ENCODE results near the gene MAP3K10. TPM values are rescaled to one million over a fixed set of nuclear protein-coding genes. Genes with fewer than 3 reads are reported as not detected.

Gene MAP3K10
- polyA plus RNA-seq, 1 donor from 2014 or later = 18.3 TPM

GRCh38 chr19:40249201-40249600, 58.0 kb downstream of the MAP3K10 start:
- Histone ChIP-seq H3K9me3 (ENCODE audit: low read length) (no peaks in the 10 kb centered on the region), H3K9me2 (ENCODE audit: insufficient read depth, low read length) (no peaks in the 10 kb centered on the region), H4K20me1 (ENCODE audit: insufficient read depth) (no peaks in the 10 kb centered on the region), H3K27me3 (ENCODE audit: insufficient read depth, low read depth, low read length) (no peaks in the 10 kb centered on the region), H3K4me2 (ENCODE audit: low read length) (no peak overlapping the region), H3K79me2 (replicated peaks; ENCODE audit: insufficient read depth, low read length) (no peaks in the 10 kb centered on the region), H3F3A (ENCODE audit: insufficient read depth, low read length, poor library complexity, severe bottlenecking) (no peaks in the 10 kb centered on the region), H3K9ac (ENCODE audit: low read length) (no peak overlapping the region), H3K36me3 (ENCODE audit: insufficient read depth, low read length) (no peaks in the 10 kb centered on the region), H3K4me3 (ENCODE audit: low read length) (no peak overlapping the region), H3K27ac (ENCODE audit: low read length) (no peak overlapping the region), H2AFZ (ENCODE audit: low read depth, low read length) (no peak overlapping the region)
- no peak for TF ChIP-seq MXI1 (conservative IDR thresholded peaks at IDR 0.05; ENCODE audit: poor library complexity, severe bottlenecking)
- no peak for TF ChIP-seq EP300 (conservative IDR thresholded peaks at IDR 0.05; ENCODE audit: poor library complexity, severe bottlenecking)
- TF ChIP-seq REST (IDR thresholded peaks at IDR 0.05; ENCODE audit: borderline replicate concordance) = no peak
- TF ChIP-seq POLR2AphosphoS5 (IDR thresholded peaks at IDR 0.05) = no peak
- TF ChIP-seq SMC3 (conservative IDR thresholded peaks at IDR 0.05; ENCODE audit: poor library complexity) = no peak
- TF ChIP-seq TAF1 (IDR thresholded peaks at IDR 0.05; ENCODE audit: low read depth) = no peak
- TF ChIP-seq EZH2 (IDR thresholded peaks at IDR 0.05; ENCODE audit: borderline replicate concordance, insufficient read depth, low read length, poor library complexity, severe bottlenecking) = no peak
- TF ChIP-seq RAD21 (conservative IDR thresholded peaks at IDR 0.05) = no peak
- no peak for TF ChIP-seq CTCF (IDR thresholded peaks at IDR 0.05; ENCODE audit: poor library complexity, severe bottlenecking)

GRCh38 chr19:40249781-40250180, 58.6 kb downstream of the MAP3K10 start:
- H3K27me3 ChIP-seq (ENCODE audit: insufficient read depth, low read depth, low read length) = no peaks in the 10 kb centered on the region
- TF ChIP-seq REST (IDR thresholded peaks at IDR 0.05; ENCODE audit: borderline replicate concordance) = no peak
- TF ChIP-seq CTCF (IDR thresholded peaks at IDR 0.05; ENCODE audit: poor library complexity, severe bottlenecking) = no peak
- no peak for TF ChIP-seq MXI1 (conservative IDR thresholded peaks at IDR 0.05; ENCODE audit: poor library complexity, severe bottlenecking)
- no peak for TF ChIP-seq TAF1 (IDR thresholded peaks at IDR 0.05; ENCODE audit: low read depth)
- TF ChIP-seq SMC3 (conservative IDR thresholded peaks at IDR 0.05; ENCODE audit: poor library complexity) = no peak
- TF ChIP-seq POLR2AphosphoS5 (IDR thresholded peaks at IDR 0.05) = no peak
- no peak for TF ChIP-seq EZH2 (IDR thresholded peaks at IDR 0.05; ENCODE audit: borderline replicate concordance, insufficient read depth, low read length, poor library complexity, severe bottlenecking)
- TF ChIP-seq EP300 (conservative IDR thresholded peaks at IDR 0.05; ENCODE audit: poor library complexity, severe bottlenecking) = no peak
- TF ChIP-seq RAD21 (conservative IDR thresholded peaks at IDR 0.05) = no peak
- H3K27ac ChIP-seq (ENCODE audit: low read length) = no peak overlapping the region
- H4K20me1 ChIP-seq (ENCODE audit: insufficient read depth) = no peaks in the 10 kb centered on the region
- no peak overlapping the region for H2AFZ ChIP-seq (ENCODE audit: low read depth, low read length)
- H3F3A ChIP-seq (ENCODE audit: insufficient read depth, low read length, poor library complexity, severe bottlenecking) = no peaks in the 10 kb centered on the region
- H3K9me3 ChIP-seq (ENCODE audit: low read length) = no peaks in the 10 kb centered on the region
- no peak overlapping the region for H3K9ac ChIP-seq (ENCODE audit: low read length)
- H3K9me2 ChIP-seq (ENCODE audit: insufficient read depth, low read length) = no peaks in the 10 kb centered on the region
- no peak overlapping the region for H3K4me3 ChIP-seq (ENCODE audit: low read length)
- H3K4me2 ChIP-seq (ENCODE audit: low read length) = no peak overlapping the region
- H3K79me2 ChIP-seq (replicated peaks; ENCODE audit: insufficient read depth, low read length) = no peaks in the 10 kb centered on the region
- no peaks in the 10 kb centered on the region for H3K36me3 ChIP-seq (ENCODE audit: insufficient read depth, low read length)

Measured in neural cell (in vitro differentiated cells).